GM19328 (cell line): Measurements from ENCODE around the gene HINFP.
"Not testable (repeated sequence)": the region's sequence is repeated elsewhere in the genome, so short reads cannot be mapped to it uniquely, and the experiment has no call there.

Experiments
- ATAC-seq: cut with Tn5 transposase; IDR thresholded peaks from one replicate; pipeline ENCODE4 v1.9.1; 2021; ENCODE audit warnings: mild to moderate bottlenecking, moderate library complexity; ENCODE audit not compliant: unreplicated experiment

The HINFP gene

DNA sequence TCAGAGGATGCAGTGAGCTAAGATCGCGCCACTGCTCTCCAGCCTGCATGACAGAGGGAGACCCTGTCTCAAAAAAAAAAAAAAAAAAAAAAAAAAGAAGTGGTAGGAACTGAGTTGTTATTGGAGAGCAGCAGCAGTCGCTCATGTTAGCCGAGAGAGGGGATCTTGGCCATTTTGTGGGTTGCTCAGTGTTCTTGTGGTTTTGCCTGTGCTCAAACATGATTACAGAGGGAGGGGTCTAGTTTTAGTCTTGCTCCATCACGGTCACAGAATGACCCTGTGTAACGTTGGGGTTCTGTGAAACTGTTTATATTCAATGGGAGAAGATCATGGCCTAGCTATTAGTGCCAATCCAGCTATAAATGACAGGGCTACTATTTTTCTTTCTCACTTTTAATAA, 21.7 kb upstream of the HINFP start:
- no peak for ATAC-seq

DNA sequence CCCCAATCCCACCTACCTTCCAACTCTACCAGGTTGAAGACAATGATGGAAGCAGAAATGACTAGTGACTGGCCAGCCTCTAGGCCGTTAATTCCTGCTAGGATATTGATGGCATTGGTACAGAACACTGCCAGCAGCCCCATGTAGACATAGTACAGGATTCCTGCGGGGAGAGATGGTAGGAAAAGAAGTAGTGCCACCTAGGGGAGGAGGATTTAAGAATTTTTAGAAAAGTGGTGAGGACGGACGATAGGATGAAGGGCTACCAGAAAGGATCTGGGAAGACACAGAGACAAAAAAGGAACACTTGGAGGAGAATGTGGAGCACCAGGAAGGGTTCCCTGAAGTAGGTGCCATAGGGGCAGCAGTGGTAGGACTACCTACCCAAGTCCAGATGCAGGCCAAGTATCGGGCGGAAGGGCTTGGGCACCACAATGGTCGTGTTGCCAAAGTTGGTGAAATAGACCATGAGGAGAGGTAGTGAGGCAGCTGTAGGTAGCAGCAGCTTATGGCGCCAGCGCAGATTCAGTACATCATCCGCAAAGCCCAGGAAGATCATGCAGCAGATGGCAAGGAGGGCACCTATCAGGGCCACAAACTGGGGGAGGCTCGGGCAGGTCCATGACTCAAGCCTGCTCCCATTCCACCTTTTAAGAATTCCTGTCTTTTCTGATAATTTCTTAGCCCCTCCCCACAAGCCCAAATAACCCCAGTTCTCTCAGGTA, 21.0 kb upstream of the HINFP start:
- ATAC-seq: no peak

DNA sequence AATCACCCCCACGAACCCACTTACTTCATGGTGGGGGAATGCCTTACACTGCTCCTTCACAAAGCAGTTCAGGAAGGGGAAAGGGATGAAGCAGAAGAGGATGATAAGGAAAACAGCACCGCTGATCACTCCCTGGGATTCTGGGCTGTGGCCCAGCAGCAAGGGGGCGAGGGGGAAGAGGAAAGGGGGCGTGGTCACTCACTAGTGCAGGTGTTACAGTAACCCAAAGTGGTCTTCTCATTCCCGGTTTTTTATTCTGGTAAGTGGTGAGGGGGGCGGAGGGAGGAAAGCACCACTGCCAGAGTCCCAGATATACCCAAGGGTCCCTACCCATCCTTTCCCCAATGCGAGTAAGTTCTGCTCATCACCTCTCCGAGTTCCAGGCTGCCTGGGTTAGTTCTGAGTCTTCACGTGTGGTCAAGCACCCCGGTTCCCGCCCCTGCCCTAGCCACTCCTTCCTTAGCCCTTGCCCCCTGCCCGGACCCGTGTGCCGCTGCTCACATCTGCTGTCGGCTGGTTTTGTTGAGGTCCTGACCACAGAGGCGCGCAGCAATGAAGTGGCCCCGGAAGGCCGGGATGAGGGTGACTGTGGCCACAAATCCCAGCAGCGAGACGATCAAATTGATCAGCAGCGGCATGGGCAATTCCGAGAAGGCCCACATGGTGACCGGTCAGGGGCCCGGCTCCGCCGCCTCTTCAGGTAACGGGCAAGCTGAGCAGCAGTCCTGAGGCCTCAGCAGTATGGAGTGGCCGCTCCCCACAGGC, 20.2 kb upstream of the HINFP start:
- peak; percentile 5 for ATAC-seq

GRCh38 chr11:119101759-119102423, 19.5 kb upstream of the HINFP start, which contains the start of gene DPAGT1:
Gene DPAGT1 (minus strand): TSS chr11:119101853. CDS start chr11:119101655, 198 bp downstream.
- ATAC-seq: peak; percentile 80

DNA sequence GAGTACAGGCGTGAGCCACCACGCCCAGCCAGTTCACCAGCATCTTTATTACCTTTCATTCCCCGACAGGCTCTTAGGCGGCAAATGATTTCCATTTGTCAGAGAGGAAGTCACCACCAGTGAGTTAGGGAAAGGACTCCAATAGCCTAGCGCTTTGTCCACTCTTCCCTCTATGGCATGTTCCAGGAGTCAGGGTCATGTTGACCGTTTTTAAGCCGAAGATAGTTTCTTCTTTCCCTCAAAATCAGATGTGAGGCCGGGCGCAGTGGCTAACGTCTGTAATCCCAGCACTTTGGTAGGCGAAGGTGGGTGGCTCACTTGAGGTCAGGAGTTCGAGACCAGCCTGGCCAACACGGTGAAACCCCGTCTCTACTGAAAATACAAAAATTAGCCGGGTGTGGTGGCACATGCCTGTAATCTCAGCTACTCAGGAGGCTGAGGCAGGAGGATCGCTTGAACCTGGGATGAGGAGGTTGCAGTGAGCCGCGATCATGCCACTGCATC, 18.2 kb upstream of the HINFP start:
- not testable (repeated sequence) for ATAC-seq

- no peak for ATAC-seq
Observed at GRCh38 chr11:119103793-119104192, 17.6 kb upstream of the HINFP start.

GRCh38 chr11:119106564-119107537, 14.5 kb upstream of the HINFP start, which contains the start of gene C2CD2L:
Gene C2CD2L (plus strand): TSS chr11:119107344. CDS start chr11:119107742, 398 bp downstream.
- no peak for ATAC-seq

GRCh38 chr11:119107538-119108145, 13.7 kb upstream of the HINFP start:
- ATAC-seq: no peak

GRCh38 chr11:119108146-119108856, 13.1 kb upstream of the HINFP start:
- no peak for ATAC-seq

DNA sequence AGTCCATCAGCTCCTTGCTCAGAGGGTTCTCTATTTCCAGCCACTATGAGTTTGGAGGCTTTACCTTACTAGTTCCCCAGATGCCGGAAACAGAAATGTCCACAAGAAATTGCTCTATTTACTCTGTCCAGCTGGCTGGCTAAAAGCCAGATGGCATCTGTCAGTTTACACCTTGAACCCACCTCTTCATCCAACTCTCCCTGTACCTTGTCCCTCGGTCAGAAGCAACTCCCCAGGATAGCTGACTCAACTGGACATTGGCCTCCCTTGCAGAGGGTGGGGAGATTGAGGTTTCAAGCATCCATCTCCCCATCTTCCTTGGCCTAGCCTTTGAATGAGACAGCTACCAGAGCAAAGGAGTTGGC, 12.5 kb upstream of the HINFP start:
- no peak for ATAC-seq

GRCh38 chr11:119109843-119110242, 11.5 kb upstream of the HINFP start:
- no peak for ATAC-seq

DNA sequence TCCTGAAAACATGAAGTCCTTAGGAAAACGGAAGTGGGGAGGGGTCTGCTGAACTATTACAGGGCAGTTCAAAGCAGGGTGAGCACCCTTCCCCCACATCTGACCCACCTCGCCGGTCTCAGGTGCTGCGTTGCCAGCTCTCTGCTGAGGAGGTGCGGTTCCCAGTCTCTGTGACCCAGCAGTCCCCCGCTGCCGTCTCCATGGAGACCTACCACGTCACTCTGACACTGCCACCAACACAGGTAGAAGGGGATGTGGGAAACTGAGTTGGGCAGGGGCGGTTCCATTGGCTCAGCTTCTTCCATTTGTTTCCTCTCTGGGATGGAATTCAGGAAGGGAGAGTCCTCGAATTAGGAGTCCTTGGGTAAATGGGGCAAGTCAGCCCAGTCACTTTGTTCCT, 10.9 kb upstream of the HINFP start:
- ATAC-seq: no peak

GRCh38 chr11:119111361-119111925, 9.9 kb upstream of the HINFP start:
- ATAC-seq: no peak

DNA sequence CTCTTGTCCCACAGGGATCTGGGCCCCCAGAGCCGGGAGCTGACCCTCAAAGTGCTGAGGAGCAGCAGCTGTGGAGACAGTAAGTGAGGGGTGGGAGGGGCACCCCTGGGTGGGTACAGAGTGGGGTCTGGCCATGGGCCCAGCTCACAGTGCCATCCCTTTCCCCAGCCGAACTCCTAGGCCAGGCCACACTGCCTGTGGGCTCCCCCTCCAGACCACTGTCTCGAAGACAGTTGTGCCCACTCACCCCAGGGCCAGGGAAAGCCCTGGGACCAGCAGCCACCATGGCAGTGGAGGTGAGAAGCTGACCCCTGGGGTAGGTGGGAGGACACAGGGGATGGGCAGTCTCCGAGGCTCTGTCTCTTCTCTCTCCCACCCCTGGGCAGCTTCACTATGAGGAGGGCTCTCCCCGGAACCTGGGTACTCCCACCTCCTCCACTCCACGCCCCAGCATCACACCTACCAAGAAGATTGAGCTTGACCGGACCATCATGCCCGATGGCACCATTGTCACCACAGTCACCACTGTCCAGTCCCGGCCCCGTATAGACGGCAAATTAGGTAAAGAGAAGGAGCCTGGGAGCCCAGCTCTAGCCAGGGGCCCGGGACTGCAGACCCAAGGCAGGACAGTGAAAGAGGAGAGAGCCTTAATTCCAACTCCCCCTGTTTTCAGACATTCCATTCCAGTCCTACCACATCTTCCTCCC, 8.9 kb upstream of the HINFP start:
- ATAC-seq: no peak

DNA sequence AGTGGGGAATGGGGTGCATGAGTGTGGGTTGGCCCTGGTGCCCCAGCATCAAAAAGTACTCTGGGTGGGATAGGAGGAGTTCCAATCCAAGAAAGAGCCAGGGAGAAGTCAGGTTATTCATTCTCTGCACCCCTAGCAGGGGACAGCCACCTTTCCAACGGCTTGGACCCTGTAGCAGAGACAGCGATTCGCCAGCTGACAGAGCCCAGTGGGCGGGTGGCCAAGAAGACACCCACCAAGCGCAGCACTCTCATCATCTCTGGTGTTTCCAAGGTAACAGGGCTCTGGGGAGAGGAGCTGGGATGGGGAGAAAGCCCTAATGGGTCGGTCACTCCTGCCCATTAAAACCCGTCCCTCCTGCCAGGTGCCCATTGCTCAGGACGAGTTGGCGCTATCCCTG, 7.7 kb upstream of the HINFP start:
- ATAC-seq: no peak

GRCh38 chr11:119114351-119114750, 7.0 kb upstream of the HINFP start:
- no peak for ATAC-seq

GRCh38 chr11:119115484-119116234, 5.7 kb upstream of the HINFP start:
- ATAC-seq: no peak

DNA sequence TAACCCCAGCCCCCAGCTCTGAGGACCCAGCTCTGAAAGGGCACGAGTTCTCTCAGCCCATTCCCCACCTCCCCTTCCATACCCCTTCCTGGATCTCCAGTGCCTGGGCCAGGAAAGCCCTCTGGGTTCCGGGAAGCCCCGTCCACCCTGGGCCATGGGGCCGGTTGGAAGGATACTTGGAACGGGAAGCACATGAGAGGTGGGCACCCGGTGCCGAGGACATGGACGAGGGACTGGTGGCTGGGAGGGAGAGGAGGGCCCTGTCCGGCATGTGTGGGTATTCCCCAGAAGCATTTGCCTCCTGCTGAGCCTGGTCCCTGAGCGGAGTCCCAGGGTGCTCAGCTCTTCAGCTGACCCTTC, 5.2 kb upstream of the HINFP start:
- ATAC-seq: no peak
